ENCODE data around the gene GALNT10. TPM values are rescaled to one million over a fixed set of nuclear protein-coding genes. Genes with fewer than 3 reads are reported as not detected.

The GALNT10 gene
- total and polyA plus RNA-seq, 10 of the 15 experiments (the other 5 are each of a cell fraction or from before 2014, with no cell fraction given): 3.9 to 35.4 (median 15.5) TPM

GRCh38 chr5:154335065-154335448 is 144.5 kb downstream of the GALNT10 start:
- BruUV-seq (replicated peaks): no TSS peak
- Histone ChIP-seq H3K4me2 (ENCODE audit: control insufficient read depth, insufficient read depth) (no peak overlapping the region), H3K36me3 (ENCODE audit: control insufficient read depth in 2 of 2, insufficient read depth in 2 of 2, low read length in 1 of 2) (peaks cover 2 to 6% of the 10 kb centered on the region in 2 experiments; a peak in 3 of 4 replicates), H3K9me3 (replicated peaks; ENCODE audit: control insufficient read depth, insufficient read depth, low read length) (no peaks in the 10 kb centered on the region), H3K79me2 (ENCODE audit: control insufficient read depth, insufficient read depth, low read length) (no peaks in the 10 kb centered on the region), H3K4me3 (no peak overlapping the region), H4K20me1 (ENCODE audit: control insufficient read depth, insufficient read depth) (no peaks in the 10 kb centered on the region), H3K9ac (ENCODE audit: control insufficient read depth, insufficient read depth, low read length) (no peak overlapping the region), H2AFZ (ENCODE audit: control insufficient read depth, low read depth, low read length) (no peak overlapping the region), H3K4me1 (ENCODE audit: control insufficient read depth, insufficient read depth, low read length) (no peaks in the 10 kb centered on the region), H3K27me3 (replicated peaks in 1 of 2; ENCODE audit: control insufficient read depth in 2 of 2, insufficient read depth in 2 of 2, low read length in 1 of 2) (no peaks in the 10 kb centered on the region), H3K27ac (ENCODE audit: control insufficient read depth, insufficient read depth) (no peak overlapping the region)
- ChIA-PET RAD21 (ENCODE audit: unreplicated experiment) (no interaction called here), SMC1A (ENCODE audit: uncharacterized antibody, unreplicated experiment) (no interaction called here), POLR2A (no interaction called here), CTCF (interaction anchor here (1.6 kb wide), 3 partner anchors 13 to 70 kb away, joined by 5 to 16 read pairs (median 6); no protein-coding TSS in a partner anchor)
- DNase-seq (ENCODE audit: low read depth, low spot score) (no peak), ATAC-seq (no peak), FAIRE-seq (no peak)
- WGBS (ENCODE audit: insufficient coverage, insufficient replicate concordance, low lambda C conversion rate, missing lambda C conversion rate): 83% methylated on average over 5 of the region's 5 CpGs
- in situ Hi-C loops (cut with MboI): no loop called here
- no peak for TF ChIP-seq ZNF24 (IDR thresholded peaks at IDR 0.05)
- TF ChIP-seq YY1 (IDR thresholded peaks at IDR 0.05; ENCODE audit: low read depth, low read length): no peak
- TF ChIP-seq NFXL1 (IDR thresholded peaks at IDR 0.05; ENCODE audit: borderline replicate concordance): no peak
- TF ChIP-seq FOXK2 (IDR thresholded peaks at IDR 0.05): no peak
- TF ChIP-seq PRDM15 (CRISPR knock-in tag; IDR thresholded peaks at IDR 0.05): no peak
- TF ChIP-seq FOXM1 (IDR thresholded peaks at IDR 0.05; ENCODE audit: low read depth, low read length): no peak
- no peak for TF ChIP-seq RAD21 (IDR thresholded peaks at IDR 0.05; ENCODE audit: insufficient read depth, low read depth, low read length)
- no peak for TF ChIP-seq PML (IDR thresholded peaks at IDR 0.05; ENCODE audit: low read length)
- no peak for TF ChIP-seq TBL1XR1 (IDR thresholded peaks at IDR 0.05; ENCODE audit: low read depth, low read length)
- no peak for TF ChIP-seq PAX5 (IDR thresholded peaks at IDR 0.05; ENCODE audit: borderline replicate concordance, low read depth, low read length)
- no peak for TF ChIP-seq CHD4 (IDR thresholded peaks at IDR 0.05)
- TF ChIP-seq RCOR1 (conservative IDR thresholded peaks at IDR 0.05; ENCODE audit: low read depth, low read length): no peak
- no peak for TF ChIP-seq TCF7 (IDR thresholded peaks at IDR 0.05; ENCODE audit: borderline replicate concordance)
- TF ChIP-seq LARP7 (IDR thresholded peaks at IDR 0.05): no peak
- TF ChIP-seq NKRF (conservative IDR thresholded peaks at IDR 0.05): no peak
- no peak for TF ChIP-seq KLF5 (IDR thresholded peaks at IDR 0.05; ENCODE audit: partially characterized antibody)
- TF ChIP-seq KAT2A (conservative IDR thresholded peaks at IDR 0.05; ENCODE audit: control insufficient read depth, low read depth, low read length): no peak
- TF ChIP-seq SMC3 (IDR thresholded peaks at IDR 0.05; ENCODE audit: borderline replicate concordance, low read length): no peak
- no peak for TF ChIP-seq HDAC6 (IDR thresholded peaks at IDR 0.05; ENCODE audit: unreplicated experiment)
- intact Hi-C loops (cut with micrococcal nuclease; ENCODE audit: unreplicated experiment): no loop called here
